GM13977 (cell line): Measurements from ENCODE around the gene HIP1.
A peak's percentile ranks its signal among the peaks of the same experiment; 100 is the strongest.
"Not testable (repeated sequence)": the region's sequence is repeated elsewhere in the genome, so short reads cannot be mapped to it uniquely, and the experiment has no call there.

Experiments used
- DNase-seq: peaks from one replicate; pipeline ENCODE4 v3.0.0; 2012; ENCODE audit warnings: low spot score
- CTCF ChIP-seq: IDR thresholded peaks from 2 replicates; pipeline ENCODE4 v1.5.1; 2012; ENCODE audit warnings: mild to moderate bottlenecking, control low read depth; ENCODE audit not compliant: insufficient read depth; ENCODE audit errors: extremely low read depth, missing control alignments
- in situ Hi-C: fragments of 300-500 bp; cut with MboI; formaldehyde crosslinking; loops from one replicate; pipeline ENCODE4 v1.12.0; 2022; ENCODE audit warnings: low sequenced_read_pairs, low pct_unique_long_range_greater_than_20kb, mixed read lengths, inconsistent platforms; ENCODE audit not compliant: unreplicated experiment

Gene HIP1

GRCh38 chr7:75738604-75738974 is at the start of gene HIP1:
TSS of gene HIP1 (minus strand) at chr7:75738941. CDS start at chr7:75738920, 21 bp downstream.
- no peak for DNase-seq
- in situ Hi-C loops: no loop called here
- TF ChIP-seq CTCF: no peak

- DNase-seq, in situ Hi-C loops: not testable (repeated sequence)
Measured at GRCh38 chr7:75788154-75788847, 49.6 kb upstream of the HIP1 start.

GRCh38 chr7:75783058-75783457 is 44.3 kb upstream of the HIP1 start:
- in situ Hi-C loops, DNase-seq: not testable (repeated sequence)

GRCh38 chr7:75780647-75781273 is 42.0 kb upstream of the HIP1 start:
- in situ Hi-C loops: not testable (repeated sequence)

DNA sequence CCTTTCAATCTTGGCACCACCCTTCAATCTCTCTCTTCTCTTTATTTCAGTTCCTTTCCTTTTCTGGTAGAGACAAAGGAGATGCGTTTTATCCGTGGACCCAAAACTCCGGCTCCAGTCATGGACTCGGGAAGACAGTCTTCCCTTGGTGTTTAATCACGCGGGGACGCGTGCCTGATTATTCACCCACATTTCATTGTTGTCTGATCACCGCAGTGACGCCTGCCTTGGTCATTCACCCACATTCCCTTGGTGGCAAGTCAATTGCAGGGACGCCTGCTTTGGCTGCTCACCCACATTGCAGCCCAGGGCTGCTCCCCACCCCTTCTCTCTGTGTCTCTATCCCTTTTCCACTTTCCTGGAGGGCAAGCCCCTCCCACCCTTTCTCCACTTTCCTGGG is 40.8 kb upstream of the HIP1 start:
- DNase-seq, in situ Hi-C loops: not testable (repeated sequence)

More at GRCh38 chr7:75780647-75781273, 42.0 kb upstream of the HIP1 start:
- DNase-seq: not testable (repeated sequence)

DNA sequence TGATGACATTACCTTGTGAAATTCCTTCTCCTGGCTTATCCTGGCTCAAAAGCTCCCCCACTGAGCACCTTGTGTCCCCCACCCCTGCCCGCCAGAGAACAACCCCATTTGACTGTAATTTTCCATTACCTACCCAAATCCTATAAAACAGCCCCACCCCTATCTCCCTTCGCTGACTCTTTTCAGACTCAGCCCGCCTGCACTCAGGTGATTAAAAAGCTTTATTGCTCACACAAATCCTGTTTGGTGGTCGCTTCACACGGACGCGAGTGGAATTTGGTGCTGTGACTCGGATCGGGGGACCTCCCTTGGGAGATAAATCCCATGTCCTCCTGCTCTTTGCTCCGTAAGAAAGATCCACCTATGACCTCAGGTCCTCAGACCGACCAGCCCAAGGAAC is 40.3 kb upstream of the HIP1 start:
- in situ Hi-C loops, DNase-seq: not testable (repeated sequence)

- in situ Hi-C loops: no loop called here
Measured at GRCh38 chr7:75776295-75776971, 37.7 kb upstream of the HIP1 start.

GRCh38 chr7:75773958-75774357 is 35.2 kb upstream of the HIP1 start:
- in situ Hi-C loops, DNase-seq: not testable (repeated sequence)

More at GRCh38 chr7:75776295-75776971, 37.7 kb upstream of the HIP1 start:
- DNase-seq: no peak
- peak; percentile 4 for TF ChIP-seq CTCF

- in situ Hi-C loops: no loop called here
- TF ChIP-seq CTCF: no peak
- DNase-seq: no peak
Measured at GRCh38 chr7:75772081-75773077, 33.6 kb upstream of the HIP1 start, which contains the start of gene CCL26. TSS of gene CCL26 (minus strand) at chr7:75772211. CDS start at chr7:75772176, 35 bp downstream.
